RWPE1 (cell line): ENCODE results near the gene RIT2.

Experiments used
- CTCF ChIA-PET: fragments of 350-600 bp; sonication (Branson Sonifier 250); formaldehyde crosslinking; extraction: SDS; loops from one replicate; lab custom pipeline; 2021; lab: Yijun Ruan, JAX
- POLR2A ChIA-PET: fragments of 400-600 bp; formaldehyde crosslinking; extraction: SDS; loops from one replicate; lab custom pipeline; 2020; ENCODE audit warnings: antibody characterized with exemption; ENCODE audit not compliant: low non-redundant PET; lab: Yijun Ruan, JAX
- DNase-seq: peaks from one replicate; pipeline ENCODE4 v3.0.0; 2012; ENCODE audit warnings: low spot score
- H3K27ac ChIP-seq: fragments of 450-650 bp; 2 replicates; pipeline ENCODE4 v1.5.1; 2017
- CTCF ChIP-seq: fragments of 450-650 bp; conservative IDR thresholded peaks from 2 replicates; pipeline ENCODE4 v1.5.1; 2017; ENCODE audit warnings: low read depth, mild to moderate bottlenecking

Gene RIT2

GRCh38 chr18:43108469-43108868, 7.0 kb downstream of the RIT2 start:
- ChIA-PET POLR2A (no interaction called here), CTCF (no interaction called here)
- no peak overlapping the region for H3K27ac ChIP-seq
- DNase-seq: no peak
- TF ChIP-seq CTCF: no peak

- DNase-seq: no peak
- ChIA-PET POLR2A (no interaction called here), CTCF (no interaction called here)
Observed at GRCh38 chr18:43093646-43094045, 21.8 kb downstream of the RIT2 start.

GRCh38 chr18:43092539-43092938, 22.9 kb downstream of the RIT2 start:
- ChIA-PET POLR2A (no interaction called here), CTCF (interaction anchor here (0.5 to 0.7 kb wide), 2 partner anchors 389 to 1086 kb away, joined by 3 to 4 read pairs; no protein-coding TSS in a partner anchor)
- DNase-seq: no peak
- H3K27ac ChIP-seq: no peak overlapping the region
- TF ChIP-seq CTCF: no peak

More at GRCh38 chr18:43093646-43094045, 21.8 kb downstream of the RIT2 start:
- H3K27ac ChIP-seq: no peak overlapping the region
- TF ChIP-seq CTCF: no peak

GRCh38 chr18:43081396-43081795, 34.1 kb downstream of the RIT2 start:
- no peak for DNase-seq
- ChIA-PET CTCF (no interaction called here), POLR2A (no interaction called here)
- no peak overlapping the region for H3K27ac ChIP-seq
- TF ChIP-seq CTCF: no peak

GRCh38 chr18:43080671-43081070, 34.8 kb downstream of the RIT2 start:
- ChIA-PET CTCF (no interaction called here), POLR2A (no interaction called here)
- DNase-seq: no peak
- no peak overlapping the region for H3K27ac ChIP-seq
- TF ChIP-seq CTCF: no peak

- no peak overlapping the region for H3K27ac ChIP-seq
- POLR2A ChIA-PET: no interaction called here
- no peak for DNase-seq
- no peak for TF ChIP-seq CTCF
- CTCF ChIA-PET: interaction anchor here (0.8 kb wide), 1 partner anchor 336 kb away, joined by 3 read pairs; no protein-coding TSS in a partner anchor
Observed at GRCh38 chr18:43079422-43079821, 36.1 kb downstream of the RIT2 start.
